ENCODE measurements around the gene ST3GAL6. TPM values are rescaled to one million over a fixed set of nuclear protein-coding genes. Genes with fewer than 3 reads are reported as not detected.

Gene ST3GAL6, protein sequence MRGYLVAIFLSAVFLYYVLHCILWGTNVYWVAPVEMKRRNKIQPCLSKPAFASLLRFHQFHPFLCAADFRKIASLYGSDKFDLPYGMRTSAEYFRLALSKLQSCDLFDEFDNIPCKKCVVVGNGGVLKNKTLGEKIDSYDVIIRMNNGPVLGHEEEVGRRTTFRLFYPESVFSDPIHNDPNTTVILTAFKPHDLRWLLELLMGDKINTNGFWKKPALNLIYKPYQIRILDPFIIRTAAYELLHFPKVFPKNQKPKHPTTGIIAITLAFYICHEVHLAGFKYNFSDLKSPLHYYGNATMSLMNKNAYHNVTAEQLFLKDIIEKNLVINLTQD
- total RNA-seq (36.0 and 41.1 TPM in 2 replicates), polyA plus RNA-seq (41.7 and 53.6 TPM in 2 replicates)

GRCh38 chr3:98763076-98763475, at the start of gene ST3GAL6:
ST3GAL6 (plus strand) TSS chr3:98763340; CDS start chr3:98768441, 5,101 bp downstream.
- DNase-seq (ENCODE audit: low read depth in 1 of 2, low spot score in 1 of 2), result peak in 1 of 2 donors; percentile 79
- no peaks in the 10 kb centered on the region for H3K36me3 ChIP-seq
- H3K4me3 ChIP-seq, result peak within 1 kb of the TSS; percentile 2
- H3K27me3 ChIP-seq, result no peaks in the 10 kb centered on the region
- no peaks in the 10 kb centered on the region for H3K9me3 ChIP-seq (ENCODE audit: low read depth)
- H3K27ac ChIP-seq, result peak within 1 kb of the TSS; percentile 77
- H3K4me1 ChIP-seq (ENCODE audit: low read depth), result peaks cover 79% of the 10 kb centered on the region
- TF ChIP-seq CTCF (IDR thresholded peaks at IDR 0.05; ENCODE audit: low read depth, low read length), result no peak

DNA sequence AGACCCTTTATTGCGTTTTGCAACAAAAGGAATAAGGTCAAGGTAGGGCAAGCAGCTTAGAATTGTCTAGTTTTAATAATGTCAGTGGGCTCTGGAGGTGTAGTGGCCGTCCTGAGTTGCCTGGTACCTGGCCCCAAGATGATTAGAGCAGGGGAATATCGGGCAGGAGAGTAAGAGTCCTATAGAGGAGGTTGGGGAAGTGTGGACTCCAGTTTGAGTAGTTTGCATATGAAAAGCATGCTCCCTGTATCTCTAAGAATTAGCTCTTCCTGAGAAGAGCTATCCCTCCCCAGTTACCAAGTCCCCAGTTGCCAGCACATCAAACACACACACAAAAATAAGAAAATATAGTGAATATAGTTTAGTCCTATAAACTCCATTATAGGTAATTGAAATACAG, 49.2 kb upstream of the ST3GAL6 start:
- Histone ChIP-seq H3K27me3 (no peaks in the 10 kb centered on the region), H3K4me3 (no peak overlapping the region), H3K36me3 (no peaks in the 10 kb centered on the region), H3K27ac (no peak overlapping the region), H3K4me1 (ENCODE audit: low read depth) (peaks cover 5% of the 10 kb centered on the region), H3K9me3 (ENCODE audit: low read depth) (no peaks in the 10 kb centered on the region)
- no peak for TF ChIP-seq CTCF (IDR thresholded peaks at IDR 0.05; ENCODE audit: low read depth, low read length)
- DNase-seq (ENCODE audit: low read depth in 1 of 2, low spot score in 1 of 2), result no peak

DNA sequence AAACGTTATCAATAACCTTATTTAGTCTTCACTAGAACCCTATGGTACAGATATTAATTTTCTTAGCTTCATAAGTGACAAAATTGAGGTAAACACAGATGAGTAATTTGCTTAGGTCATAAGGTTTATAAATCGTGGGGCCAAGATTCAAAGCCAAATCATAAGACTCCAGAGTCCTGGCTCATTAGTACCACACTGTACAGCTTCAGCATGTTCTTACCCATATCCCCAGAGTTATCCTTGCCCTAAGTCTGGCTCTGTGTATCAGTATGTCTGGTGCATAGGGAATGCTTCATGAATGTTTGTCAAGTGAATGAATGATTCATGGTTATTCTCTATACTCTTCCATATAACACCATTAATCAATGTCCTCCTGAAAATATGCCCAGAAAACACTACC, 45.6 kb upstream of the ST3GAL6 start:
- no peaks in the 10 kb centered on the region for H3K9me3 ChIP-seq (ENCODE audit: low read depth)
- TF ChIP-seq CTCF (IDR thresholded peaks at IDR 0.05; ENCODE audit: low read depth, low read length), result no peak
- no peak for DNase-seq (ENCODE audit: low read depth in 1 of 2, low spot score in 1 of 2)
- no peak overlapping the region for H3K4me3 ChIP-seq
- H3K27me3 ChIP-seq, result no peaks in the 10 kb centered on the region
- no peaks in the 10 kb centered on the region for H3K36me3 ChIP-seq
- no peaks in the 10 kb centered on the region for H3K4me1 ChIP-seq (ENCODE audit: low read depth)
- H3K27ac ChIP-seq, result no peak overlapping the region

- H3K9me3 ChIP-seq (ENCODE audit: low read depth), result no peaks in the 10 kb centered on the region
- no peaks in the 10 kb centered on the region for H3K36me3 ChIP-seq
- TF ChIP-seq CTCF (IDR thresholded peaks at IDR 0.05; ENCODE audit: low read depth, low read length), result no peak
- H3K4me3 ChIP-seq, result no peak overlapping the region
- no peak overlapping the region for H3K27ac ChIP-seq
- no peaks in the 10 kb centered on the region for H3K27me3 ChIP-seq
- H3K4me1 ChIP-seq (ENCODE audit: low read depth), result no peaks in the 10 kb centered on the region
- no peak for DNase-seq (ENCODE audit: low read depth in 1 of 2, low spot score in 1 of 2)
Measured at GRCh38 chr3:98718730-98719129, 44.4 kb upstream of the ST3GAL6 start.

GRCh38 chr3:98721776-98722175, 41.4 kb upstream of the ST3GAL6 start:
- Histone ChIP-seq H3K4me3 (no peak overlapping the region), H3K27ac (no peak overlapping the region), H3K9me3 (ENCODE audit: low read depth) (no peaks in the 10 kb centered on the region), H3K27me3 (no peaks in the 10 kb centered on the region), H3K36me3 (no peaks in the 10 kb centered on the region), H3K4me1 (ENCODE audit: low read depth) (no peaks in the 10 kb centered on the region)
- no peak for DNase-seq (ENCODE audit: low read depth in 1 of 2, low spot score in 1 of 2)
- TF ChIP-seq CTCF (IDR thresholded peaks at IDR 0.05; ENCODE audit: low read depth, low read length), result no peak

All from cardiac muscle cell (in vitro differentiated cells and primary cell).